Stimulated activated CD4-positive, alpha-beta T cell treated with anti-CD3 and anti-CD28 coated beads, Interleukin-1b, Interleukin-23, amount 100 ng/mL, for 24 hours (primary cell): ENCODE results near the gene GNAI2.
"Not testable (repeated sequence)": the region's sequence is repeated elsewhere in the genome, so short reads cannot be mapped to it uniquely, and the experiment has no call there.

Experiments
- DNase-seq, 4 experiments: peaks; one replicate each; pipeline ENCODE4 v3.0.0-alpha.2; 2020; ENCODE audit warnings: low read depth in 4 of 4, low spot score in 1 of 4

Gene GNAI2

DNA sequence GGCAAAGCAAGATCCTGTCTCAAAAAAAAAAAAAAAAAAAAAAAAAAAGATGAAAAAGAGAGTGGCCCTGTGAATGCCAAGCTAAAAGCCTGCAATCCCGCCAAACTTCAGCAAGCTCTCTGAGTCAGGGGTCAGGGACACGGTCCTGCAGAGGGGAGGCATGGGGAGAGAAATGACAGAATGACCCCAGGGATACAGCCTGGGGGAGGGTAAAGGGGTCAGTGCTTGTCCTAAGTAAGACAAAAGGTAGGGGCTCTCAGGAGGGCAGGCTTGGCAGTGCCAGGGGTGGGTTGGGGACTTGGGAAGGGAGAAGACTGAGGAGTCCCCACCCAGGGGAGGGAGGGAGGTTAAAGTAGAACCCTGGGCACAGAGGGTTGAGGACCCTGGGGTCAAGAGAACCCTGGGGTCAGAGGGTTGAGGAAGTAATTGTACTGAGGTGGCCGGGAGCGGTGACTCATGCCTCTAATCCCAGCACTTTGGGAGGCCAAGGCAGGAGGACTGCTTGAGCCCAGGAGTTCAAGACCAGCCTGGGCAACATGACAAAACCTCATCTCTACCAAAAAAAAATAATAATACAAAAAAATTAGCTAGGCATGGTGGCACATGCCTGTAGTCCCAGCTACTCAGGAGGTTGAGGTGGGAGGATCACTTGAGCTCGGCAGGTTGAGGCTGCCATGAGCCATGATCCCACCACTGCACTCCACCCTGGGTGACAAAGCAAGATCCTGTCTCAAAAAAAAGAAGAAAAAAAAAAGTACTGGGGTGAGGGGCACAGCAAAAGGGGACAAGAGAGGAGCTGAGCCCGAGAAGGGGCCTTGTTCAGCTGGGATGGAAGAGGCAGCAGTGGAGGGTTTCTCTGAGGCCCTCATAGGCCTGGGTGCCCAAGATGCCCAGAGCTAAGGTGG is 27.7 kb downstream of the GNAI2 start:
- no peak for DNase-seq

DNA sequence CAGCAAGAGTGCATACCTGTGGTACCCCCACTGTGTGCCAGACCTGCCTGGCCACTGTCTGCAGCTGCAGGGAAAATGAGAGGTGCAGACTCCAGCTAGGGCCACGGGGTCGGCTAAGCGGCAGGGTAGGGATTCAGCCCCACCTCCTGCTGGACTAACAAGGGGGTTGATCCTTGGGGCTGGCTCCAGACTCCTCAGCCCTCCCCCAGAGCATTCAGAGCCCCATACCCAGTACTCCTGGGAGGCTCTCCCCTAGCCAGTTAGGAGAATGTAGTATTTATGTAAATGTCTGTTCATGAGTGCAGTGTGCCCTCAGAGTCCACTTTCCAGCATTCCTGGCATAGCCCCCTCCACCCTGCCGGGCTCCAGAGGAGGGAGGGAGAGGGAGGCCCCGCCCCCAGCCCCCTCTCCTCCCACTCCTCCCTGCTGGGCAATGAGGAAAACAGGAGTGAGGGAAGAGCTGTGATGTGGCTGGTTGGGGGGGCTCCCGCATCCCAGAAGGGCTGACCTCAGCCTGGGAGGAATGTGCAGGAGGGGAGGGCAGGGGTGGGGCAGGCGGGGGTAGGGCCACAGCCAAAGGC is 28.5 kb downstream of the GNAI2 start:
- no peak for DNase-seq

DNA sequence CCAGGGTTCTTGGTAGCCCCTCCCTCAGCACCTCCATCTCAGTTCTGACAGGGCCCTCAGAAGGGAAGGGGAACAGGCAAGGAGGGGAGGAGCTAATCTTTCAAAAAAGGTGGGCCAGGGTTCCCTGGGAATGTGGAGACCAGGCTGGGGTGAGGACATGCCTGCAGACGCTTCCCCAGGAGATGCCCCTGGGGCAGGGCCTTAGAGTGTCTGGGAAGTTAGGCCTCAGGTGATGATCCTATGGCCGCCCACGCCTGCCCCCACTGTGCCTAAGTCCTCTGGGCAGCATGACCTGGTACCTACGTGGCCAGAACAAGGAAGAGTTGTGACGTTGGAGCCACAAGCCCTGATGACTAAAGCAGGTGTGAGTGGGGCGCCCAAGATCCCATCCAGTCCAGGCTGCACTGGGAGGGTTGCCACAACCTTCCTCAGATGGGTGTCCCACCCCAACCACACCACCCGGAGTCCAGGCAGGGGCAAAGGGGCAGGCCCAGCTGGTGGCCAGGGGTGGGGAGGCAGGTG is 29.0 kb downstream of the GNAI2 start:
- no peak for DNase-seq

DNA sequence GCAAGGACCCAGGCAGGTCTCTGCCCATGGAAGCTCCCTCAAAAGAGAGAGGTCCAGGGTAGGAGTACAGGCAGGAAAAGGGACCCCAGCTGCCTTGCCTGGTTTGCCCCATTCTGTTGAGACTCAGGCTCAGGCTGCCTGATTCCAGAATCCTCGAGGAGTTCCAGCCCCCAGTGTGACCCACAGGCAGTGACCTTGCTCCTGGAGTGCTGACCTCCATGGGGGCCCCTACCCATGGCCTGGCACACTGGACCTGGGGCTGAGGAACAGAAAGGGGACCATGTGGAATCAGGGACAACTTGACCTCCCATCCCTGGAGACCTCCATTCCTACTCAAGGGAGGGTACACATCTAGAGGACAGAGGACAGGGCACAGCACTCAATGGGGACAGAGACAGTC is 29.6 kb downstream of the GNAI2 start:
- DNase-seq: no peak

DNA sequence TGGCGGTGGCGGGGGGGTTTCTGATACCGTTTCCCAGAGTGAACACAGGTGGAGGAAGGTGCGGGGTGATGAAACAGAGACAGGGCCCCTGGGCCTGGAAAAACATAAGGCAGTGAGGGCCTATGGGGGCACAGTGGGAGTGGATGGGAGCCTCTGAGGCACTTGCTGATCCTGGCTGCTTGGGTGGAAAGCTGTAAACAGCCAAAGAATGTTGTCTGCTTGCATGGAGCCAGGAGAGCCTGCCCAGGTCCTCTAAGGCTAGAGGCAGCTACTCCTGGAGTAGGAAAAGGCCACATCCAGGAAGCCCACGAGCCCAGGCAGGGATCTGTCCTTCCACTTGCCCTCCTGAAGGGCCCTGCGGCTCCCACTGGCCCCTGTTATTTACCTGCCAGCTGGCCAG is 30.0 kb downstream of the GNAI2 start:
- no peak for DNase-seq

DNA sequence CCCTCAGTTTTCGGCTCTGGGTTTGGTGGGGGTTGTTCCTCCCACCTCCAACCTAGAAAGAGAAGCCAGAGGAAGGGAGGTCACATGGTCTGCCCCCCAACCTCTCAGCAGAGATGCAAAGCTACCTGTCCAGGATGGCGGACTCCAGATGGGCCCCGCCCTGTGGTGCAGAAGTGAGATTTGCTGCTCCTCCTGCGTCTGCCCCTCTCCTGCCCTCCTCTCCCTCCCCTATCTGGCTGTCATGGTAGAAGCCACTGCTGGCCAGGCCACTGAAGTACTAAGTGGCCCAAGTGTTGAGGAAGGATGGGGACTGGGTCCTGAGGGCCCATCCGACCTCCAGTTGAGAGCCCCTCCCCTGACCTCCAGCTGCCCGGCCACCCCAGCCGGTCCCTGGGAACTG is 30.8 kb downstream of the GNAI2 start:
- no peak for DNase-seq

DNA sequence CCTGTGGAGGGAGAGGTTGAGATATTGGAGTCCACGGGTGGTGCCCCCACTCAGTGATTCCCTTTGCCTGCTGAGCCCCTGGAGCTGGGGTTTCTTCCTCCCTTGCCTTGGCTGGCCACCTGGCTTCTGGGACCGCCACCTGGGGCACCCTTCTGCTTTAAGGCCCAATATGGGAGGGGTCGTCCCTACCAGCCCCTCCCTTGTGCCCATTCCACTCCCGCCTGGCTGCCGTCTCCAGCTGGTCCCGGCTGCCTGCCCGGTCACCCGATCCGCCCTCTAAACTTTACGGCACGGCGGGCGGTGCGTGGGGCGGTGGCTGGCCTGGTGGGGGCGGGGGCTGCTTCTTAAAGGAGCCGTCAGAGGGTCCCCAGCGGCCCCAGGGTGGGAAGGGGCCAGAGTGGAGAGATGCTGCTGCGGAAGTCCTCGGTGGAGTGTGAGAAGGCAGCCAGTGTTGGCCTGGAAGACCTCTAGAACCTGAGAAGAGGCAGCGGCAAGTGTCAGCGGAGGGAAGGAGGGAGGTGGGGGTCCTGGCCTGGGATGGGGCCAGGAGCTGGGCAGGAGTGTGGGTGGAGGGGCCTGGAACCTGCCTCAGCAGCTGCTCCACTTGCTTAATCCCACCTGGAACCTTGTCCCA is 31.4 kb downstream of the GNAI2 start:
- DNase-seq: no peak

DNA sequence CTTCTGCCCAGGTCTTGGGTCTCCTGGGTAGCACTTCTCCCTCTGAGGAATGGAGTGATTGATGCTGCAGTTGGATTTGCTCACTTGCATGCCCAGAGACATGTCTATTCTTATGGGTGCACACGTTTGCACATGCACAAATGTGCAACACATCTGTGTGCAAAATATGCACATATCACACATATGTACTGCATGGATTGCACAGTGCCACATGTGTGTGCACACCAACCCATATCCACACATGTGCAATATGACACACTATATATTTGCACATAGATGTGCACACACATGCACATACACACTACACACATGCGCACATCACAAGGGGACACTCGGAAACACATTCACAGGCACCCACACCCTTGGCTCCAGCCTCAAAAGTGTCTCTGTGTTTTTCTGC is 32.3 kb downstream of the GNAI2 start:
- no peak for DNase-seq

DNA sequence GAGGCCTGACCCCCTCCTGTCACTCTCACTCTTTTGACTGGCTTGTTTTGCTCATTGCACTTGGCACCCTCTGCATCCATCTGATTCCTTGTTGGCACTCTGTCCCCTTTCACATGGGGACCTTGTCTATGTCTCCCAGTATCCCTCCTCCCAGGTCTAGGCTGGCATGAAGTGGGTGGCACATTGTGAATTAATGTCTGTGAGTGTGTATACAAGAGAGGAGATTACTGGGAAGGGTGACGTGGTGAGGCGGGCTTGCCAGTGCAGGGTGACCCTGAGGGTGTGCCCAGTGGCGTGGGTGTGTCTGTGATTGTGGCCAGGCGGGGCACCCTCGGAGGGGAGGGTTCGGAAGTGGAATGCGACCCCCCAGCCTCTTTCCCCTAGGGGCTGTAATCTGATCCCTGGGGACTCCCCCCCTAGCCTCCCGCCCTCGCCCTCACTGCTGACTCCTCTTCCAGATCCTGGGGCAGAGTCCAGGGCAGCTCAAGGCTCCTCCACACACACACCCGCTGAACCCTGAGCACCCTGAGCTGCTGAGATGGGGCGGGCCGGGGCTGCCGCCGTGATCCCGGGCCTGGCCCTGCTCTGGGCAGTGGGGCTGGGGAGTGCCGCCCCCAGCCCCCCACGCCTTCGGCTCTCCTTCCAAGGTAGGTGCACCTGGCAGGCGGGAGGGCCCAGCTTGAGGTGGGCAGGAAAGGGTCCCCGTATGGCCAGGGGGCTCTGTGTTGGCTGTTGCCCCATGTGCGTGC is 32.9 kb downstream of the GNAI2 start, which contains the start of gene SEMA3B:
Gene SEMA3B, plus strand, starts transcription at position 445 of the 749 bp plus-strand sequence. Its CDS starts 94 bp downstream, at position 539.
- no peak for DNase-seq

DNA sequence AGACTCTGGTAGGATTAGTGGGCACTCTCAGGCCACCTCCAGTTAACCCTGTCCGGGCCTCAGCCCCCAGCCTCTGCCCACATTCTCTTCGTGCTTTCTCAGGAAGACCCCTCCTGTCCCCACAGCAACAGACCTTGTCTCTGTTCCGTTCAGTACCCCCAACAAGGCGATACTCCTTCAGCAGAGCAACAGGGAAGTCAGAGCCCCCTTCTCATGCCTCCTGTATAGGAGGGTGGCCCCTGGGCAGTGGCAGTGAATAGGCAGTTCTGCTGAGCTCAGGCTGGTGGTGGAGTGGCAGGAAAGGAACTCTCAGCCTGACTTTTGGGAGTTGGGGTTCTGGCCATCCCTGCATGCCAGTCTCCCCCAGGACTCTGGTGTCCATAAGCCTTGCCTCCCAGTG is 33.5 kb downstream of the GNAI2 start:
- DNase-seq: no peak

DNA sequence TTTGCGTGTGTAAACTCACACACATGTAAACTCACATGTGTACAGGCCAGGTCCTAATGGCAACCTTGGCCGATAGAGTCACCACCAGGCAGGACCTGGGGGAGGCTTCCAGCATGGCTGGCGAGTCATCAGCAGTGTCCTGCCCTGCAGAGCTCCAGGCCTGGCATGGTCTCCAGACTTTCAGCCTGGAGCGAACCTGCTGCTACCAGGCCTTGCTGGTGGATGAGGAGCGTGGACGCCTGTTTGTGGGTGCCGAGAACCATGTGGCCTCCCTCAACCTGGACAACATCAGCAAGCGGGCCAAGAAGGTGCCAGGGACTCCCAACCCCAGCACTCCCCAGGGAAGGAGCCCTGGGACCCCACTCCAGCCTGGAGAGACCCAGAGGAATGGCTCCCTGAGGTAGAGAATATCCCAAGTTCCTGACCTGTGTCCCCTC is 34.0 kb downstream of the GNAI2 start:
- DNase-seq: no peak

DNA sequence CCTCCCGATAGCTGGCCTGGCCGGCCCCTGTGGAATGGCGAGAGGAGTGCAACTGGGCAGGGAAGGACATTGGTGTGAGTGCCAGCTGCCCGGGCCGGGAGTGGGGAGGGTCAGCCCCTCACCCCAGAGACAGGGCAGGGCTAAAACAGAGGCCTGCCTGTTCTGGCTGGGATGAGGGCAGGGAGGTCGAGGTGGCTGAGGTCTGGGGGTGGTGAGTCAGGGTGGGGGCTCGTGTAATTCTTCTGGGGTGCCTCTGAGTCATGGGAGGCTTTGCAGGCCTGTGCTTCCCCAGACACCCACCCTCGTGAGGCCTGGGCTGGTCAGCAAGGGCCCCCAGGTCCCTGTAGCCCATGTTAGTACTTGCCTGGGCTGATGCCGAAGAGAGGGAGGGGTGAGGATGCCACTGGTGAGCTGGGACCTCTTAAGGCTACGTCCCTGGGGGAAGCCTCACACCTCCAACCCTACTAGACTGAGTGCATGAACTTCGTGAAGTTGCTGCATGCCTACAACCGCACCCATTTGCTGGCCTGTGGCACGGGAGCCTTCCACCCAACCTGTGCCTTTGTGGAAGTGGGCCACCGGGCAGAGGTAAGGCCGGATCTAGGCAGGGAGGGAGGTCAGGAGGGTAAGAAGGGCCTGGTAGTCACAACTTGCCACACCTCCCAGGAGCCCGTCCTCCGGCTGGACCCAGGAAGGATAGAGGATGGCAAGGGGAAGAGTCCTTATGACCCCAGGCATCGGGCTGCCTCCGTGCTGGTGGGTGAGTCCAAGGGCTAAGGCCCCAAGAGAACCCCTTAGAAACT is 34.6 kb downstream of the GNAI2 start:
- DNase-seq: no peak

DNA sequence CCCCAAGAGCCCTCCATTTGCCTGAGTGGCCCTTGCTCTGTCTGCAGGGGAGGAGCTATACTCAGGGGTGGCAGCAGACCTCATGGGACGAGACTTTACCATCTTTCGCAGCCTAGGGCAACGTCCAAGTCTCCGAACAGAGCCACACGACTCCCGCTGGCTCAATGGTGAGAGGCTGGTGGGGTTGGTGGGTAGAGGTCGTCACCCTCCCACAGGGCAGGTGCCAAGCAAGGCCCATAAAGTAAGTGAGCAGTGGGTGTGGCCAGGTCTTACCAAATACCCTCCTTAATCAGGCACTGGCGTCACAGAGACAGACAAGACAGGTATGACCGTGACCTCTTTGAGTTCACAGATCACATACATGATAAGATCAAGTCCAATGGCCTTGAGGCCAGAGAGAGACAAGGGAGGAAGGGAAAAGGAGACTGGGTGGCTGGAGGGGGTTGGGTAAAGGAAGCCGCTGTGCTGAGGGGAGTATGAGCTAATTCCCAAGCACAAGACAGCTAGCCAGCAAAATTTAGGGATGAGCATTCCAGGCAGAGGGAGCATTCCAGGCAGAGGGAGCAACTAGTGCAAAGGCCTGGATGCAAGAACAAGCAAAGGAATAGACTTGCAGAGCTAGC is 35.4 kb downstream of the GNAI2 start:
- DNase-seq: no peak

DNA sequence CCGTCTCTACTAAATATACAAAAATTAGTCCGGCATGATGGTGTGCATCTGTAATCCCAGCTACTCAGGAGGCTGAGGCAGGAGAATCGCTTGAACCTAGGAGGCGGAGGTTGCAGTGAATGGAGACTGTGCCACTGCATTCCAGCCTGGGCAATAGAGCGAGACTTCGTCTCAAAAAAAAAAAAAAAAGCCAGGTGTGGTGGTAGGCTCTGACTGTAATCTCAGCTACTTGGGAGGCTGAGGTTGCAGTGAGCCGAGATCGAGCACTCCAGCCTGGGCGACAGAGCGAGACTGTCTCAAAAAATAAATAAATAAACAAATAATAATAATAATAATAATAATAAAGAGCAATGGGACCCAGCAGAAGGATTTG is 36.5 kb downstream of the GNAI2 start:
- not testable (repeated sequence) for DNase-seq

DNA sequence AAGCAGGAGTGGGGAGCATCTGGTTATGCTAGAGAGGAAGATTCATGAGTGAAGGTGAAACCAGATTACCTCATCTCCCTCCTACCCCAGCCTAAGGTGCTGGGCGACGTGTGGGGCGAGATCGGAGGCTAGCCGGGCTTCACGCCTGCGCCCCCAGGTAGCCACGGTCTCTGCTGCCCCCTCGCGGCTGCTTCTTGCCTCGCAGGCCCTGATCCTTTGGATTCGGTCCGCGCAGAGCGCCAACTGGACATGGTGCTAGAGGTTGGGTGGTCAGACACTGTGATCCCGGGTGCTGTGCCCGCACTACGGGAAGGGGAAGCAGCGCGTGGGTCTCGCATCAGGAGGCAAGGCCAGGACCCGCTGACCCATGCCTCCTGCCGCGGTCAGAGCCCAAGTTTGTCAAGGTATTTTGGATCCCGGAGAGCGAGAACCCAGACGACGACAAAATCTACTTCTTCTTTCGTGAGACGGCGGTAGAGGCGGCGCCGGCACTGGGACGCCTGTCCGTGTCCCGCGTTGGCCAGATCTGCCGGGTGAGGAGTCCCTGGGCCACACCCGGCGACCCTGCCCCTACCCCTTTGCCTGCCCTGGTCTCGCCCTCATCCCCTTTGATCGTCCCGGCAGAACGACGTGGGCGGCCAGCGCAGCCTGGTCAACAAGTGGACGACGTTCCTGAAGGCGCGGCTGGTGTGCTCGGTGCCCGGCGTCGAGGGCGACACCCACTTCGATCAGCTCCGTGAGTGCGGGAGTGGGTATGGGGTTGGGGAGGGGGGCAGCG is 37.1 kb downstream of the GNAI2 start:
- DNase-seq: peak; percentile 84 to 92 (median 87)

DNA sequence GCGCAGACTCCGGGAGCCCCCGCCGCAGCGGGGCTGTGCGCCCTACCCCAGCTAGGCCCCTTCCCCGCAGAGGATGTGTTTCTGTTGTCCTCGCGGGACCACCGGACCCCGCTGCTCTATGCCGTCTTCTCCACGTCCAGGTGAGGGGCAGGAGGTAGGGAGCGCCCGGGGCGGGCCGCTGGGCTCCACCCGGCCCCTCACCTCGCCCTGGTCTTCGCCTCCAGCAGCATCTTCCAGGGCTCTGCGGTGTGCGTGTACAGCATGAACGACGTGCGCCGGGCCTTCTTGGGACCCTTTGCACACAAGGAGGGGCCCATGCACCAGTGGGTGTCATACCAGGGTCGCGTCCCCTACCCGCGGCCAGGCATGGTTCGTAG is 37.7 kb downstream of the GNAI2 start:
- DNase-seq: no peak

DNA sequence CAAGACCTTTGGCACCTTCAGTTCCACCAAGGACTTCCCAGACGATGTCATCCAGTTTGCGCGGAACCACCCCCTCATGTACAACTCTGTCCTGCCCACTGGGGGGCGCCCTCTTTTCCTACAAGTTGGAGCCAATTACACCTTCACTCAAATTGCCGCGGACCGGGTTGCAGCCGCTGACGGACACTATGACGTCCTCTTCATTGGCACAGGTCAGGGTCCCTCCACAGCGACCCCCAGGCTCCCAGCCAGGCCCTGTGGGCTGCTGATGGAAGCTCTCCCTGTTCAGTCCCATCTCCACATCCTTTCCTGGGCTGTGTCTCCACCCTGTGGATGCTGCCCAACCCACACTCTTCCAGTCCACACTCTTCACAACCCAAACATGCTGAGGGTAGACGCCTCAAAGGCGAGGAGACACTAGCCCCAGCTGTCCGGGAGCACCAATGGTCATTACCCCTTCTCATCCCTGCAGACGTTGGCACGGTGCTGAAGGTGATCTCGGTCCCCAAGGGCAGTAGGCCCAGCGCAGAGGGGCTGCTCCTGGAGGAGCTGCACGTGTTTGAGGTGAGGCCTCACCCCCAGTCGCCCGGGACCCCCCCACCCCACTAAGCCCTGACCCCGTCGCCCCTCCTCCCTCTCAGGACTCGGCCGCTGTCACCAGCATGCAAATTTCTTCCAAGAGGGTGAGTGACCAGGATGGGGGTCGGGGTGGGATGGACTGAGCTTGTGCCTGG is 38.5 kb downstream of the GNAI2 start:
- DNase-seq: peak; percentile 34 to 64 (median 50)

DNA sequence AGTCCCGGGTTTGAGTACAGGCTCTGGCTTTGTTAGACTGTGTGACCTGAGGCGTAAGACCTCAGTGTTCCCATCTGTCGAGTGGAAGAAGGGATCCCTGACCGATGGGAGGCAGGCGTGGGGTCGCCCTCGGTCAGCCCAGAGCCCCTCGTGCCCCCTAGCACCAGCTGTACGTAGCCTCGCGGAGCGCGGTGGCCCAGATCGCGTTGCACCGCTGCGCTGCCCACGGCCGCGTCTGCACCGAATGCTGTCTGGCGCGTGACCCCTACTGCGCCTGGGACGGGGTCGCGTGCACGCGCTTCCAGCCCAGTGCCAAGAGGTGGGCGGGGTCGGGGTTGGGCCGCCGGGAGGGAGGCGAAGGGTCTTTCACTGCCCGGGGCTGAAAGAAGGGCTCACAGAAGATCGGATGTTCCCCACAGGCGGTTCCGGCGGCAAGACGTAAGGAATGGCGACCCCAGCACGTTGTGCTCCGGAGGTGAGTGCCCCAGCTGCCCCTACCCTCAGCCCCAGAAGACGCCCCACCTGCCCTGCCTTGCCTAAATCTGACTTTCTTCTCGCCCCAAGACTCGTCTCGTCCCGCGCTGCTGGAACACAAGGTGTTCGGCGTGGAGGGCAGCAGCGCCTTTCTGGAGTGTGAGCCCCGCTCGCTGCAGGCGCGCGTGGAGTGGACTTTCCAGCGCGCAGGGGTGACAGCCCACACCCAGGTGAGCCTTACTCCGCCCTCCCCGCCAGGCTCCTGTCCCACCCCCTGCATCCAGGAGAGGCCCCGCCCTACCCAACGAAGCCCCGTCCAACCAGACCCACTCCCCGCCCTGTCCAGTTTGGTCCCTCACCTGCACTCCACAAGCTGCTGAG is 39.4 kb downstream of the GNAI2 start:
- DNase-seq: no peak
